OCI-LY1 (cell line): ENCODE results near the gene PGLYRP1.

ENCODE experiments used
- H2AFZ ChIP-seq: fragments of 200-600 bp; sonication (generic), shearing (Covaris generic); 2 replicates; pipeline ENCODE4 v1.6.0; 2014; ENCODE audit warnings: antibody characterized with exemption, mild to moderate bottlenecking, low read length
- H3F3A ChIP-seq: fragments of 200-600 bp; sonication (generic), shearing (Covaris generic); 2 replicates; pipeline ENCODE4 v1.6.0; 2014; ENCODE audit warnings: mild to moderate bottlenecking, antibody characterized with exemption, low read length, moderate library complexity; ENCODE audit not compliant: insufficient read depth
- H3K27ac ChIP-seq: fragments of 200-600 bp; sonication (generic); 2 replicates; pipeline ENCODE4 v1.5.1; 2014; ENCODE audit warnings: low read length, mixed run types, mild to moderate bottlenecking, low read depth; ENCODE audit not compliant: poor library complexity, severe bottlenecking
- H3K27me3 ChIP-seq: fragments of 200-600 bp; sonication (generic); 2 replicates; pipeline ENCODE4 v1.6.0; 2014; ENCODE audit warnings: antibody characterized with exemption, mild to moderate bottlenecking, low read length, moderate library complexity; ENCODE audit not compliant: insufficient read depth
- H3K36me3 ChIP-seq: fragments of 200-600 bp; sonication (generic); 2 replicates; pipeline ENCODE4 v1.6.1; 2014; ENCODE audit warnings: mild to moderate bottlenecking, antibody characterized with exemption, low read length, moderate library complexity, mixed read lengths; ENCODE audit not compliant: insufficient read depth
- H3K4me1 ChIP-seq: fragments of 200-600 bp; sonication (generic); 2 replicates; pipeline ENCODE4 v1.5.1; 2014; ENCODE audit warnings: mild to moderate bottlenecking, low read length, moderate library complexity; ENCODE audit not compliant: insufficient read depth, severe bottlenecking
- H3K4me2 ChIP-seq: fragments of 200-600 bp; sonication (generic), shearing (Covaris generic); 2 replicates; pipeline ENCODE4 v1.6.1; 2014; ENCODE audit warnings: low read length
- H3K4me3 ChIP-seq: fragments of 200-600 bp; sonication (generic); 2 replicates; pipeline ENCODE4 v1.5.1; 2014; ENCODE audit warnings: low read length, low read depth, mild to moderate bottlenecking, mixed read lengths; ENCODE audit not compliant: poor library complexity, severe bottlenecking
- H3K79me2 ChIP-seq: fragments of 200-600 bp; shearing (Covaris generic); 2 replicates; pipeline ENCODE4 v1.6.1; 2016; ENCODE audit warnings: mixed run types, low read length, mixed read lengths; ENCODE audit not compliant: insufficient read depth
- H3K9ac ChIP-seq: fragments of 200-600 bp; sonication (generic), shearing (Covaris generic); 2 replicates; pipeline ENCODE4 v1.6.1; 2014; ENCODE audit warnings: mild to moderate bottlenecking, low read length, mixed read lengths
- H3K9me2 ChIP-seq: fragments of 200-600 bp; sonication (generic), shearing (Covaris generic); 2 replicates; pipeline ENCODE4 v1.6.1; 2014; ENCODE audit warnings: low read depth, mild to moderate bottlenecking, low read length, mixed read lengths
- H3K9me3 ChIP-seq: fragments of 200-600 bp; shearing (Covaris generic); 2 replicates; pipeline ENCODE4 v1.6.1; 2014; ENCODE audit warnings: low read length, mixed read lengths
- H4K20me1 ChIP-seq: fragments of 200-600 bp; sonication (generic), shearing (Covaris generic); 2 replicates; pipeline ENCODE4 v1.6.0; 2016; ENCODE audit warnings: mild to moderate bottlenecking, low read length; ENCODE audit not compliant: insufficient read depth
- EZH2 ChIP-seq: fragments of 200-600 bp; sonication (generic), shearing (Covaris generic); IDR thresholded peaks from 2 replicates; pipeline ENCODE4 v1.8.0; 2017; ENCODE audit warnings: borderline replicate concordance, mixed run types, mild to moderate bottlenecking, antibody characterized with exemption, low read length, moderate library complexity, mixed read lengths
- TF ChIP-seq, protein P1 (sequence below): fragments of 200-600 bp; sonication (generic), shearing (Covaris generic); IDR thresholded peaks from 2 replicates; pipeline ENCODE4 v1.5.1; 2017; ENCODE audit warnings: mild to moderate bottlenecking, antibody characterized with exemption, low read length, moderate library complexity, mixed read lengths

The PGLYRP1 gene

DNA sequence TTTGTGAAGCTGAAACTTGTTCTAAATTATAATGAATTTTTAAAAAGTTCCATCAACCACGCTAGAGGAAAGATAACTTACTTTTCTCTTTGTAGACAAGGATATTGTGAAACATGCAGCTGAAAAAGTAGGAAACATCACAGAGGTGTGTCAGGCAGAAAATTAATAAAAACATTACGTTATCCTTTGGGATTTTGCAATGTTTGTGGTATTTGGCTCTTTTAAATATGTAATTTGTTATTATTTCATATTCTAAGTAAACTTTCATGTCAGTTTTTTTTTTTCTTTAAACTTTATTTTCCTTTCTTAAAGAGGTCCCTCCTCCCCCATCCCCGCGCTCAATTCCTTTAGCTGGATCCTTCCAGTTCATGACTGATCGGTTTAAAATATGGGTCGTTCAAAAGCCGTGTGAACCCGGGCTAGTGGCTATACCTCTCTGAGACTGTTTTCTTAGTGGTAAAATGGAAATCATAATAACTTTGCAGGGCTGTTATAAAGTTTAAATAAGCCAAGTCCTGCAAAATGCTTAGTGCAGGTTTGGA, 28.3 kb downstream of the PGLYRP1 start:
- Histone ChIP-seq H3K9me3 (no peaks in the 10 kb centered on the region), H3K27ac (no peak overlapping the region)

GRCh38 chr19:45990113-45990728, 32.6 kb downstream of the PGLYRP1 start:
- H3K9me3 ChIP-seq = no peaks in the 10 kb centered on the region
- no peak overlapping the region for H3K9ac ChIP-seq

More for the DNA sequence above, 28.3 kb downstream of the PGLYRP1 start:
- Histone ChIP-seq H4K20me1 (no peaks in the 10 kb centered on the region), H3K4me1 (peaks cover 21% of the 10 kb centered on the region), H3K4me3 (peak overlapping the region; percentile 57), H3F3A (no peaks in the 10 kb centered on the region), H3K9ac (peak overlapping the region; percentile 58), H2AFZ (peak overlapping the region; percentile 89), H3K79me2 (no peaks in the 10 kb centered on the region), H3K9me2 (no peaks in the 10 kb centered on the region), H3K4me2 (peak overlapping the region; percentile 74), H3K36me3 (peaks cover 14% of the 10 kb centered on the region), H3K27me3 (no peaks in the 10 kb centered on the region)
- TF ChIP-seq, protein P1, sequence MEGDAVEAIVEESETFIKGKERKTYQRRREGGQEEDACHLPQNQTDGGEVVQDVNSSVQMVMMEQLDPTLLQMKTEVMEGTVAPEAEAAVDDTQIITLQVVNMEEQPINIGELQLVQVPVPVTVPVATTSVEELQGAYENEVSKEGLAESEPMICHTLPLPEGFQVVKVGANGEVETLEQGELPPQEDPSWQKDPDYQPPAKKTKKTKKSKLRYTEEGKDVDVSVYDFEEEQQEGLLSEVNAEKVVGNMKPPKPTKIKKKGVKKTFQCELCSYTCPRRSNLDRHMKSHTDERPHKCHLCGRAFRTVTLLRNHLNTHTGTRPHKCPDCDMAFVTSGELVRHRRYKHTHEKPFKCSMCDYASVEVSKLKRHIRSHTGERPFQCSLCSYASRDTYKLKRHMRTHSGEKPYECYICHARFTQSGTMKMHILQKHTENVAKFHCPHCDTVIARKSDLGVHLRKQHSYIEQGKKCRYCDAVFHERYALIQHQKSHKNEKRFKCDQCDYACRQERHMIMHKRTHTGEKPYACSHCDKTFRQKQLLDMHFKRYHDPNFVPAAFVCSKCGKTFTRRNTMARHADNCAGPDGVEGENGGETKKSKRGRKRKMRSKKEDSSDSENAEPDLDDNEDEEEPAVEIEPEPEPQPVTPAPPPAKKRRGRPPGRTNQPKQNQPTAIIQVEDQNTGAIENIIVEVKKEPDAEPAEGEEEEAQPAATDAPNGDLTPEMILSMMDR = no peak
- no peak for TF ChIP-seq EZH2

GRCh38 chr19:45985321-45985720, 37.5 kb downstream of the PGLYRP1 start:
- Histone ChIP-seq H3K4me1 (no peaks in the 10 kb centered on the region), H3F3A (no peaks in the 10 kb centered on the region), H3K27me3 (no peaks in the 10 kb centered on the region), H3K4me3 (no peak overlapping the region), H3K79me2 (no peaks in the 10 kb centered on the region), H3K9me2 (no peaks in the 10 kb centered on the region), H3K4me2 (no peak overlapping the region), H3K9ac (no peak overlapping the region), H3K9me3 (no peaks in the 10 kb centered on the region), H3K36me3 (no peaks in the 10 kb centered on the region), H4K20me1 (no peaks in the 10 kb centered on the region), H3K27ac (no peak overlapping the region), H2AFZ (no peak overlapping the region)
- TF ChIP-seq, protein P1 = no peak
- TF ChIP-seq EZH2 = no peak

More at GRCh38 chr19:45990113-45990728, 32.6 kb downstream of the PGLYRP1 start:
- no peaks in the 10 kb centered on the region for H3F3A ChIP-seq
- H2AFZ ChIP-seq = no peak overlapping the region
- H3K27ac ChIP-seq = no peak overlapping the region
- TF ChIP-seq, protein P1 = no peak
- no peak for TF ChIP-seq EZH2
- no peaks in the 10 kb centered on the region for H3K79me2 ChIP-seq
- no peak overlapping the region for H3K4me3 ChIP-seq
- no peaks in the 10 kb centered on the region for H3K27me3 ChIP-seq
- H3K36me3 ChIP-seq = no peaks in the 10 kb centered on the region
- H3K4me1 ChIP-seq = peaks cover 5% of the 10 kb centered on the region
- H4K20me1 ChIP-seq = no peaks in the 10 kb centered on the region
- no peak overlapping the region for H3K4me2 ChIP-seq
- no peaks in the 10 kb centered on the region for H3K9me2 ChIP-seq
